Kasumi-1 (cell line): ENCODE data around the gene PTCD1.
A peak's percentile ranks its signal among the peaks of the same experiment; 100 is the strongest.
"Not testable (repeated sequence)": the region's sequence is repeated elsewhere in the genome, so short reads cannot be mapped to it uniquely, and the experiment has no call there.

ENCODE experiments used
- DNase-seq, 2 experiments: peaks; one replicate each; lab custom pipeline; 2025; lab: John Stamatoyannopoulos, UW

Gene PTCD1

GRCh38 chr7:99386584-99387238, 51.9 kb downstream of the PTCD1 start:
- peak; percentile 72 to 75 for DNase-seq

GRCh38 chr7:99385564-99385963, 53.0 kb downstream of the PTCD1 start:
- DNase-seq = no peak

GRCh38 chr7:99384523-99384922, 54.1 kb downstream of the PTCD1 start:
- no peak for DNase-seq

GRCh38 chr7:99383791-99384370, 54.7 kb downstream of the PTCD1 start:
- DNase-seq = no peak

GRCh38 chr7:99383203-99383602, 55.4 kb downstream of the PTCD1 start:
- no peak for DNase-seq

- DNase-seq = no peak
Measured at GRCh38 chr7:99381664-99382075, 56.9 kb downstream of the PTCD1 start.

- no peak for DNase-seq
Measured at GRCh38 chr7:99380823-99381663, 57.6 kb downstream of the PTCD1 start.

- DNase-seq = peak; percentile 99
Measured at GRCh38 chr7:99380032-99380822, 58.4 kb downstream of the PTCD1 start.

GRCh38 chr7:99379693-99380031, 58.9 kb downstream of the PTCD1 start:
- not testable (repeated sequence) for DNase-seq

GRCh38 chr7:99379043-99379577, 59.5 kb downstream of the PTCD1 start:
- DNase-seq = peak; percentile 93 to 96

- peak; percentile 67 to 71 for DNase-seq
Measured at GRCh38 chr7:99375070-99375807, 63.4 kb downstream of the PTCD1 start.

GRCh38 chr7:99374111-99375064, 64.2 kb downstream of the PTCD1 start, which contains the start of gene ARPC1B:
ARPC1B (plus strand) TSS chr7:99374730; CDS start chr7:99385715, 10,985 bp downstream.
- peak; percentile 64 to 75 for DNase-seq

GRCh38 chr7:99373091-99374066, 65.2 kb downstream of the PTCD1 start:
- DNase-seq = no peak

- no peak for DNase-seq
Measured at GRCh38 chr7:99372275-99373090, 66.1 kb downstream of the PTCD1 start.

- no peak for DNase-seq
Measured at GRCh38 chr7:99371376-99371920, 67.2 kb downstream of the PTCD1 start.

GRCh38 chr7:99369767-99370391, 68.7 kb downstream of the PTCD1 start:
- DNase-seq = peak; percentile 75 to 77

GRCh38 chr7:99368750-99369389, 69.7 kb downstream of the PTCD1 start:
- no peak for DNase-seq
